Hepatocyte (in vitro differentiated cells): Measurements from ENCODE around the gene USP48. TPM values are rescaled to one million over a fixed set of nuclear protein-coding genes. Genes with fewer than 3 reads are reported as not detected.

Source experiments
- DNase-seq: peaks from one replicate; pipeline ENCODE4 v3.0.0-alpha.2; 2016; ENCODE audit warnings: low spot score
- H2AFZ ChIP-seq: fragments of 200-600 bp; sonication (generic); 2 replicates; pipeline ENCODE4 v1.6.0; 2016; ENCODE audit warnings: antibody characterized with exemption, mild to moderate bottlenecking
- H3K27ac ChIP-seq: fragments of 200-600 bp; sonication (generic); 2 replicates; pipeline ENCODE4 v1.5.1; 2016; ENCODE audit warnings: mild to moderate bottlenecking
- H3K27me3 ChIP-seq: fragments of 200-600 bp; sonication (generic); 2 replicates; pipeline ENCODE4 v1.6.1; 2016
- H3K36me3 ChIP-seq: fragments of 200-600 bp; sonication (generic); replicated peaks from 2 replicates; pipeline ENCODE4 v1.5.1; 2016; ENCODE audit warnings: low read depth; ENCODE audit not compliant: insufficient read depth
- H3K4me1 ChIP-seq: fragments of 200-600 bp; sonication (generic); 2 replicates; pipeline ENCODE4 v1.5.1; 2016; ENCODE audit warnings: mild to moderate bottlenecking, moderate library complexity; ENCODE audit not compliant: insufficient read depth
- H3K4me2 ChIP-seq: fragments of 200-600 bp; sonication (generic); 2 replicates; pipeline ENCODE4 v1.6.0; 2016
- H3K4me3 ChIP-seq: fragments of 200-600 bp; sonication (generic); 2 replicates; pipeline ENCODE4 v1.5.1; 2016; ENCODE audit warnings: mild to moderate bottlenecking
- H3K79me2 ChIP-seq: fragments of 200-600 bp; sonication (generic); 2 replicates; pipeline ENCODE4 v1.6.0; 2017; ENCODE audit warnings: mild to moderate bottlenecking
- H3K9me2 ChIP-seq: fragments of 200-600 bp; sonication (generic); replicated peaks from 2 replicates; pipeline ENCODE4 v1.6.0; 2017; ENCODE audit warnings: mild to moderate bottlenecking; ENCODE audit not compliant: insufficient read depth
- H3K9me3 ChIP-seq: fragments of 200-600 bp; sonication (generic); 2 replicates; pipeline ENCODE4 v1.5.1; 2016; ENCODE audit warnings: low read depth, mild to moderate bottlenecking
- H4K20me1 ChIP-seq: fragments of 200-600 bp; sonication (generic); 2 replicates; pipeline ENCODE4 v1.6.0; 2016; ENCODE audit warnings: mild to moderate bottlenecking; ENCODE audit not compliant: insufficient read depth, poor library complexity, severe bottlenecking
- EZH2 ChIP-seq: fragments of 200-600 bp; sonication (generic); IDR thresholded peaks from 2 replicates; pipeline ENCODE4 v1.6.1; 2016; ENCODE audit warnings: antibody characterized with exemption, mild to moderate bottlenecking, borderline replicate concordance
- EZH2phosphoT487 ChIP-seq: fragments of 200-600 bp; sonication (generic); IDR thresholded peaks from one replicate; pipeline ENCODE4 v1.6.1; 2018; ENCODE audit warnings: antibody characterized with exemption, mild to moderate bottlenecking, low read depth, moderate library complexity; ENCODE audit not compliant: unreplicated experiment, severe bottlenecking
- WGBS: methylation state at CpG from one replicate; pipeline ENCODE4 v1.1.6; 2016; ENCODE audit warnings: low lambda C conversion rate; ENCODE audit errors: missing lambda C conversion rate; 5-methylcytosine and 5-hydroxymethylcytosine counted together
- polyA plus RNA-seq: library from polyadenylated mRNA; unstranded; fragments of >200 nt; fragmentation: Nextera tagmentation; extraction: Ambion mirVana; gene quantifications from 2 replicates; pipeline ENCODE4 v1.2.1, GENCODE V29; 2016
- total RNA-seq: library from RNA; depleted of rRNA; stranded (reverse); fragments of >200 nt; gene quantifications from 2 replicates; pipeline ENCODE4 v1.2.3, GENCODE V29; 2014
- TF ChIP-seq, protein P1 (sequence below): fragments of 200-600 bp; sonication (generic); IDR thresholded peaks from 2 replicates; pipeline ENCODE4 v1.5.1; 2016; ENCODE audit warnings: antibody characterized with exemption, mild to moderate bottlenecking; ENCODE audit not compliant: poor library complexity

The USP48 gene
- total and polyA plus RNA-seq, 2 experiments from 2014 or later = 38.9 to 39.5 TPM

GRCh38 chr1:21783679-21784603, 992 bp upstream of the USP48 start:
- Histone ChIP-seq H3K27me3 (no peaks in the 10 kb centered on the region), H3K9me2 (no peaks in the 10 kb centered on the region), H3K79me2 (peaks cover 36% of the 10 kb centered on the region), H3K27ac (peak overlapping the region; percentile 100), H3K36me3 (no peaks in the 10 kb centered on the region), H3K4me1 (peaks cover 6% of the 10 kb centered on the region), H4K20me1 (peaks cover 19% of the 10 kb centered on the region), H2AFZ (peak overlapping the region; percentile 21), H3K4me3 (no peak overlapping the region), H3K9me3 (no peaks in the 10 kb centered on the region), H3K4me2 (peak overlapping the region; percentile 78)
- DNase-seq = peak; percentile 97
- TF ChIP-seq EZH2 (no peak), EZH2phosphoT487 (no peak)
- TF ChIP-seq, protein P1, sequence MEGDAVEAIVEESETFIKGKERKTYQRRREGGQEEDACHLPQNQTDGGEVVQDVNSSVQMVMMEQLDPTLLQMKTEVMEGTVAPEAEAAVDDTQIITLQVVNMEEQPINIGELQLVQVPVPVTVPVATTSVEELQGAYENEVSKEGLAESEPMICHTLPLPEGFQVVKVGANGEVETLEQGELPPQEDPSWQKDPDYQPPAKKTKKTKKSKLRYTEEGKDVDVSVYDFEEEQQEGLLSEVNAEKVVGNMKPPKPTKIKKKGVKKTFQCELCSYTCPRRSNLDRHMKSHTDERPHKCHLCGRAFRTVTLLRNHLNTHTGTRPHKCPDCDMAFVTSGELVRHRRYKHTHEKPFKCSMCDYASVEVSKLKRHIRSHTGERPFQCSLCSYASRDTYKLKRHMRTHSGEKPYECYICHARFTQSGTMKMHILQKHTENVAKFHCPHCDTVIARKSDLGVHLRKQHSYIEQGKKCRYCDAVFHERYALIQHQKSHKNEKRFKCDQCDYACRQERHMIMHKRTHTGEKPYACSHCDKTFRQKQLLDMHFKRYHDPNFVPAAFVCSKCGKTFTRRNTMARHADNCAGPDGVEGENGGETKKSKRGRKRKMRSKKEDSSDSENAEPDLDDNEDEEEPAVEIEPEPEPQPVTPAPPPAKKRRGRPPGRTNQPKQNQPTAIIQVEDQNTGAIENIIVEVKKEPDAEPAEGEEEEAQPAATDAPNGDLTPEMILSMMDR = no peak
- WGBS = 35% methylated on average over 32 of the region's 32 CpGs

- Histone ChIP-seq H2AFZ (peak overlapping the region; percentile 43), H3K27me3 (no peaks in the 10 kb centered on the region), H3K4me1 (peaks cover 6% of the 10 kb centered on the region), H3K4me2 (peak overlapping the region; percentile 85), H3K9me3 (no peaks in the 10 kb centered on the region), H3K36me3 (no peaks in the 10 kb centered on the region), H3K9me2 (no peaks in the 10 kb centered on the region), H3K27ac (peak overlapping the region; percentile 100), H3K79me2 (peaks cover 51% of the 10 kb centered on the region), H3K4me3 (peak overlapping the region; percentile 51), H4K20me1 (peaks cover 32% of the 10 kb centered on the region)
- WGBS = under 1% methylated on average over 37 of the region's 37 CpGs
- TF ChIP-seq EZH2phosphoT487 (no peak), EZH2 (no peak)
- TF ChIP-seq, protein P1 = peak; percentile 36
- DNase-seq = peak; percentile 72
Observed at GRCh38 chr1:21782349-21782867, 541 bp downstream of the USP48 start.

DNA sequence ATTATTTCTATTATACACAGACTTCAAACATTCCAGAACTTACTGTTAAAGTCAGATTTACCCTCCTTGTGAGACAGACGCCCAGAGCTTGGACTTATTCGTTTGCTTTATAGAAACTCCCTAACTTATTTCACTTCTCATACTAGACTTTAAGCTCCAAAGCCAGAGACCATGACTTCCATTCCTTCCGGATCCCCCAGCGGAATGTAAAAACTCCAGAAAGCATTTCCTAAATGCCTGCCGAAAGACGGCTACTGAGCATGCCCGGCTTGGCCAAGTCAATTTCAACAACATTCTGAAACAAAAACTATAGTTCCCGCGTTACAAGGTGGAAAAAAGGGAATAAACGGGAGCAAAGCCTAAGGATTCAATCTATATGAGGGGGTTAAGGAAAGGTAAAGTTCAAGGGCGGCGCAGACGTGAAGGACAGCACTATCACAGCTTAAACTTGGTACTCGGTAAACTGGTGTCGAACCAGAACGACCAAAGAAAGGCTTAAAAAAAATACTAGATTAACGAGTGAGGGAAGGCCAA, 1.1 kb downstream of the USP48 start:
- WGBS = 2% methylated on average over 17 of the region's 17 CpGs
- H2AFZ ChIP-seq = peak overlapping the region; percentile 43

More for the DNA sequence above, 1.1 kb downstream of the USP48 start:
- H3K4me2 ChIP-seq = peak overlapping the region; percentile 85
- peaks cover 6% of the 10 kb centered on the region for H3K4me1 ChIP-seq
- H3K9me2 ChIP-seq = no peaks in the 10 kb centered on the region
- no peaks in the 10 kb centered on the region for H3K9me3 ChIP-seq
- H3K79me2 ChIP-seq = peaks cover 57% of the 10 kb centered on the region
- peak overlapping the region; percentile 100 for H3K27ac ChIP-seq
- H3K27me3 ChIP-seq = no peaks in the 10 kb centered on the region
- H3K4me3 ChIP-seq = peak overlapping the region; percentile 51
- peaks cover 37% of the 10 kb centered on the region for H4K20me1 ChIP-seq
- no peak for TF ChIP-seq EZH2
- no peak for TF ChIP-seq EZH2phosphoT487
- TF ChIP-seq, protein P1 = no peak
- peak; percentile 50 for DNase-seq
- no peaks in the 10 kb centered on the region for H3K36me3 ChIP-seq
